GM12878 (cell line): Measurements from ENCODE around the gene HNRNPCL4. TPM values are rescaled to one million over a fixed set of nuclear protein-coding genes. Genes with fewer than 3 reads are reported as not detected.

Experiments
- polyA plus RNA-seq, 11 experiments: library from polyadenylated mRNA; depleted of rRNA in 4 of 11; unstranded in 6 of 11; stranded (reverse) in 5 of 11; fragments of >200 nt; fragmentation: Nextera tagmentation in 4 of 11; fragmentation: Illumina TruSeq in 1 of 11; extraction: Ambion mirVana in 4 of 11; extraction: Trizol in 1 of 11; gene quantifications; 1 replicate in 1 of 11; 2 replicates in 10 of 11; pipeline versions ENCODE4 v1.2.1 to v1.2.3, GENCODE V29; 2011 to 2016; ENCODE audit warnings: inconsistent platforms in 2 of 11, missing spikeins in 2 of 11, low read depth in 1 of 11
- total RNA-seq, 4 experiments: library from RNA; depleted of rRNA in 3 of 4; stranded (reverse); fragments of >200 nt in 3 of 4; fragmentation: Illumina TruSeq in 1 of 4; extraction: Trizol in 1 of 4; gene quantifications; 2 replicates each; pipeline versions ENCODE4 v1.2.1 to v1.2.3, GENCODE V29; 2013 to 2021

The HNRNPCL4 gene
- total and polyA plus RNA-seq, 10 of the 15 experiments (the other 5 are each of a cell fraction or from before 2014, with no cell fraction given) = 0.08 TPM; not detected in 9

Other genes starting within 250 kb of the HNRNPCL4 start
Only the 7 nearest of the 18 such genes appear.
- gene PRAMEF25, start 94.9 kb downstream of the HNRNPCL4 start, total RNA-seq (2014; rRNA removed) = not detected in 2 replicates
- gene PRAMEF25, start 94.9 kb downstream of the HNRNPCL4 start, total RNA-seq (2014; rRNA removed; fragmentation: Illumina TruSeq; extraction: Trizol) = not detected in 2 replicates
- not detected in 2 replicates for gene PRAMEF25, start 94.9 kb downstream of the HNRNPCL4 start, total RNA-seq (2021)
- not detected in 2 replicates for gene PRAMEF25, start 94.9 kb downstream of the HNRNPCL4 start, polyA plus RNA-seq (2011; rRNA removed)
- not detected in 2 replicates for gene PRAMEF25, start 94.9 kb downstream of the HNRNPCL4 start, polyA plus RNA-seq (2014; fragmentation: Illumina TruSeq; extraction: Trizol)
- gene PRAMEF25, start 94.9 kb downstream of the HNRNPCL4 start, polyA plus RNA-seq (2014; fragmentation: Nextera tagmentation; extraction: Ambion mirVana) = not detected
- not detected in 2 replicates for gene PRAMEF25, start 94.9 kb downstream of the HNRNPCL4 start, polyA plus RNA-seq (2014; rRNA removed)
- gene PRAMEF25, start 94.9 kb downstream of the HNRNPCL4 start, polyA plus RNA-seq (2016; fragmentation: Nextera tagmentation; extraction: Ambion mirVana) = not detected
- not detected in 2 replicates for gene HNRNPCL2, start 48.8 kb downstream of the HNRNPCL4 start, total RNA-seq (2014; rRNA removed)
- gene HNRNPCL2, start 48.8 kb downstream of the HNRNPCL4 start, total RNA-seq (2014; rRNA removed; fragmentation: Illumina TruSeq; extraction: Trizol) = not detected in 2 replicates
- not detected in 2 replicates for gene HNRNPCL2, start 48.8 kb downstream of the HNRNPCL4 start, total RNA-seq (2021)
- not detected in 2 replicates for gene HNRNPCL2, start 48.8 kb downstream of the HNRNPCL4 start, polyA plus RNA-seq (2011; rRNA removed)
- gene HNRNPCL2, start 48.8 kb downstream of the HNRNPCL4 start, polyA plus RNA-seq (2014; fragmentation: Illumina TruSeq; extraction: Trizol) = not detected in 2 replicates
- gene HNRNPCL2, start 48.8 kb downstream of the HNRNPCL4 start, polyA plus RNA-seq (2014; fragmentation: Nextera tagmentation; extraction: Ambion mirVana) = not detected
- gene HNRNPCL2, start 48.8 kb downstream of the HNRNPCL4 start, polyA plus RNA-seq (2014; rRNA removed) = not detected in 2 replicates
- not detected for gene HNRNPCL2, start 48.8 kb downstream of the HNRNPCL4 start, polyA plus RNA-seq (2016; fragmentation: Nextera tagmentation; extraction: Ambion mirVana)
- gene PRAMEF26, start 9.6 kb downstream of the HNRNPCL4 start, total RNA-seq (2014; rRNA removed) = not detected in 2 replicates
- not detected in 2 replicates for gene PRAMEF26, start 9.6 kb downstream of the HNRNPCL4 start, total RNA-seq (2014; rRNA removed; fragmentation: Illumina TruSeq; extraction: Trizol)
- gene PRAMEF26, start 9.6 kb downstream of the HNRNPCL4 start, total RNA-seq (2021) = not detected in 2 replicates
- gene PRAMEF26, start 9.6 kb downstream of the HNRNPCL4 start, polyA plus RNA-seq (2011; rRNA removed) = not detected in 2 replicates
- not detected in 2 replicates for gene PRAMEF26, start 9.6 kb downstream of the HNRNPCL4 start, polyA plus RNA-seq (2014; fragmentation: Illumina TruSeq; extraction: Trizol)
- gene PRAMEF26, start 9.6 kb downstream of the HNRNPCL4 start, polyA plus RNA-seq (2014; fragmentation: Nextera tagmentation; extraction: Ambion mirVana) = not detected
- gene PRAMEF26, start 9.6 kb downstream of the HNRNPCL4 start, polyA plus RNA-seq (2014; rRNA removed) = not detected in 2 replicates
- not detected for gene PRAMEF26, start 9.6 kb downstream of the HNRNPCL4 start, polyA plus RNA-seq (2016; fragmentation: Nextera tagmentation; extraction: Ambion mirVana)
- not detected in 2 replicates for gene PRAMEF9, start 6.2 kb upstream of the HNRNPCL4 start, total RNA-seq (2014; rRNA removed)
- gene PRAMEF9, start 6.2 kb upstream of the HNRNPCL4 start, total RNA-seq (2014; rRNA removed; fragmentation: Illumina TruSeq; extraction: Trizol) = not detected in 2 replicates
- gene PRAMEF9, start 6.2 kb upstream of the HNRNPCL4 start, total RNA-seq (2021) = not detected in 2 replicates
- not detected in 2 replicates for gene PRAMEF9, start 6.2 kb upstream of the HNRNPCL4 start, polyA plus RNA-seq (2011; rRNA removed)
- gene PRAMEF9, start 6.2 kb upstream of the HNRNPCL4 start, polyA plus RNA-seq (2014; fragmentation: Illumina TruSeq; extraction: Trizol) = not detected in 2 replicates
- not detected for gene PRAMEF9, start 6.2 kb upstream of the HNRNPCL4 start, polyA plus RNA-seq (2014; fragmentation: Nextera tagmentation; extraction: Ambion mirVana)
- not detected in 2 replicates for gene PRAMEF9, start 6.2 kb upstream of the HNRNPCL4 start, polyA plus RNA-seq (2014; rRNA removed)
- not detected for gene PRAMEF9, start 6.2 kb upstream of the HNRNPCL4 start, polyA plus RNA-seq (2016; fragmentation: Nextera tagmentation; extraction: Ambion mirVana)
- not detected in 2 replicates for gene PRAMEF13, start 35.8 kb upstream of the HNRNPCL4 start, total RNA-seq (2014; rRNA removed)
- not detected in 2 replicates for gene PRAMEF13, start 35.8 kb upstream of the HNRNPCL4 start, total RNA-seq (2014; rRNA removed; fragmentation: Illumina TruSeq; extraction: Trizol)
- not detected in 2 replicates for gene PRAMEF13, start 35.8 kb upstream of the HNRNPCL4 start, total RNA-seq (2021)
- gene PRAMEF13, start 35.8 kb upstream of the HNRNPCL4 start, polyA plus RNA-seq (2011; rRNA removed) = not detected in 2 replicates
- gene PRAMEF13, start 35.8 kb upstream of the HNRNPCL4 start, polyA plus RNA-seq (2014; fragmentation: Illumina TruSeq; extraction: Trizol) = not detected in 2 replicates
- not detected for gene PRAMEF13, start 35.8 kb upstream of the HNRNPCL4 start, polyA plus RNA-seq (2014; fragmentation: Nextera tagmentation; extraction: Ambion mirVana)
- not detected in 2 replicates for gene PRAMEF13, start 35.8 kb upstream of the HNRNPCL4 start, polyA plus RNA-seq (2014; rRNA removed)
- gene PRAMEF13, start 35.8 kb upstream of the HNRNPCL4 start, polyA plus RNA-seq (2016; fragmentation: Nextera tagmentation; extraction: Ambion mirVana) = not detected
- gene PRAMEF18, start 60.5 kb upstream of the HNRNPCL4 start, total RNA-seq (2014; rRNA removed) = not detected in 2 replicates
- gene PRAMEF18, start 60.5 kb upstream of the HNRNPCL4 start, total RNA-seq (2014; rRNA removed; fragmentation: Illumina TruSeq; extraction: Trizol) = not detected in 2 replicates
- gene PRAMEF18, start 60.5 kb upstream of the HNRNPCL4 start, total RNA-seq (2021) = not detected in 2 replicates
- gene PRAMEF18, start 60.5 kb upstream of the HNRNPCL4 start, polyA plus RNA-seq (2011; rRNA removed) = not detected in 2 replicates
- gene PRAMEF18, start 60.5 kb upstream of the HNRNPCL4 start, polyA plus RNA-seq (2014; fragmentation: Illumina TruSeq; extraction: Trizol) = not detected in 2 replicates
- gene PRAMEF18, start 60.5 kb upstream of the HNRNPCL4 start, polyA plus RNA-seq (2014; fragmentation: Nextera tagmentation; extraction: Ambion mirVana) = not detected
- not detected in 2 replicates for gene PRAMEF18, start 60.5 kb upstream of the HNRNPCL4 start, polyA plus RNA-seq (2014; rRNA removed)
- not detected for gene PRAMEF18, start 60.5 kb upstream of the HNRNPCL4 start, polyA plus RNA-seq (2016; fragmentation: Nextera tagmentation; extraction: Ambion mirVana)
- gene PRAMEF5, start 88.6 kb upstream of the HNRNPCL4 start, total RNA-seq (2014; rRNA removed) = not detected in 2 replicates
- gene PRAMEF5, start 88.6 kb upstream of the HNRNPCL4 start, total RNA-seq (2014; rRNA removed; fragmentation: Illumina TruSeq; extraction: Trizol) = not detected in 2 replicates
- not detected in 2 replicates for gene PRAMEF5, start 88.6 kb upstream of the HNRNPCL4 start, total RNA-seq (2021)
- not detected in 2 replicates for gene PRAMEF5, start 88.6 kb upstream of the HNRNPCL4 start, polyA plus RNA-seq (2011; rRNA removed)
- gene PRAMEF5, start 88.6 kb upstream of the HNRNPCL4 start, polyA plus RNA-seq (2014; fragmentation: Illumina TruSeq; extraction: Trizol) = not detected in 2 replicates
- gene PRAMEF5, start 88.6 kb upstream of the HNRNPCL4 start, polyA plus RNA-seq (2014; fragmentation: Nextera tagmentation; extraction: Ambion mirVana) = not detected
- gene PRAMEF5, start 88.6 kb upstream of the HNRNPCL4 start, polyA plus RNA-seq (2014; rRNA removed) = not detected in 2 replicates
- gene PRAMEF5, start 88.6 kb upstream of the HNRNPCL4 start, polyA plus RNA-seq (2016; fragmentation: Nextera tagmentation; extraction: Ambion mirVana) = not detected